GM12878 (cell line): Measurements from ENCODE around the gene CPSF4. TPM values are rescaled to one million over a fixed set of nuclear protein-coding genes. Genes with fewer than 3 reads are reported as not detected.

Experiments used
- ATAC-seq: fragments of 200-7000 bp; cut with Tn5 transposase; 3 replicates; pipeline ENCODE4 v1.9.1; 2020; ENCODE audit warnings: mild to moderate bottlenecking, moderate library complexity
- BruUV-seq: library from RNA; stranded (reverse); fragments of 400-500 nt; replicated peaks from 2 replicates; lab custom pipeline; 2021; lab: Mats Ljungman, UMichigan
- CTCF ChIA-PET: fragments of 300-600 bp; sonication (Branson Sonifier 250); formaldehyde crosslinking; extraction: SDS; loops from one replicate; lab custom pipeline; 2021; ENCODE audit warnings: inconsistent platforms; lab: Yijun Ruan, JAX
- POLR2A ChIA-PET: fragments of 350-600 bp; formaldehyde crosslinking; extraction: SDS; loops from one replicate; lab custom pipeline; 2021; ENCODE audit warnings: inconsistent platforms; lab: Charles Lee
- RAD21 ChIA-PET: fragments of 300-600 bp; sonication (Branson Sonifier 250); formaldehyde crosslinking; loops from one replicate; lab custom pipeline; 2023; ENCODE audit warnings: antibody characterized with exemption; ENCODE audit not compliant: unreplicated experiment; lab: Charles Lee
- SMC1A ChIA-PET: fragments of 300-600 bp; sonication (Branson Sonifier 250); formaldehyde crosslinking; loops from one replicate; lab custom pipeline; 2023; ENCODE audit not compliant: unreplicated experiment, uncharacterized antibody; lab: Charles Lee
- DNase-seq: peaks from one replicate; pipeline ENCODE4 v3.0.0-alpha.2; 2011; ENCODE audit warnings: low read depth, low spot score
- FAIRE-seq: peaks from 3 replicates; lab custom pipeline; 2011; peaks lifted over from hg19 to GRCh38; lab: Jason Lieb, UNC
- H2AFZ ChIP-seq: 2 replicates; pipeline ENCODE4 v1.6.0; 2011; ENCODE audit warnings: low read depth, low read length, control low read depth; ENCODE audit not compliant: control insufficient read depth
- H3K27ac ChIP-seq: 2 replicates; pipeline ENCODE4 v1.5.1; 2011; ENCODE audit warnings: control low read depth; ENCODE audit not compliant: control insufficient read depth, insufficient read depth
- H3K27me3 ChIP-seq, 2 experiments: replicated peaks in 1 of 2; 2 replicates each; pipeline versions ENCODE4 v1.6.0 to v1.6.1; 2011; ENCODE audit warnings: low read length in 1 of 2; ENCODE audit not compliant: control insufficient read depth in 2 of 2, insufficient read depth in 2 of 2
- H3K36me3 ChIP-seq, 2 experiments: 2 replicates each; pipeline ENCODE4 v1.5.1; 2011; ENCODE audit warnings: low read length in 1 of 2; ENCODE audit not compliant: control insufficient read depth in 2 of 2, insufficient read depth in 2 of 2
- H3K4me1 ChIP-seq: 2 replicates; pipeline ENCODE4 v1.6.1; 2011; ENCODE audit warnings: mild to moderate bottlenecking, low read length, moderate library complexity, mixed read lengths; ENCODE audit not compliant: control insufficient read depth, insufficient read depth
- H3K4me2 ChIP-seq: 2 replicates; pipeline ENCODE4 v1.6.0; 2011; ENCODE audit warnings: control low read depth; ENCODE audit not compliant: control insufficient read depth, insufficient read depth
- H3K4me3 ChIP-seq: fragments of 200-600 bp; sonication (generic); 2 replicates; pipeline ENCODE4 v1.5.1; 2016
- H3K79me2 ChIP-seq: 2 replicates; pipeline ENCODE4 v1.6.0; 2011; ENCODE audit warnings: low read length; ENCODE audit not compliant: control insufficient read depth, insufficient read depth
- H3K9ac ChIP-seq: 2 replicates; pipeline ENCODE4 v1.8.0; 2011; ENCODE audit warnings: low read length, control low read depth, mixed read lengths; ENCODE audit not compliant: control insufficient read depth, insufficient read depth
- H3K9me3 ChIP-seq: replicated peaks from 3 replicates; pipeline ENCODE4 v1.5.1; 2011; ENCODE audit warnings: mild to moderate bottlenecking, low read length; ENCODE audit not compliant: control insufficient read depth, insufficient read depth
- H4K20me1 ChIP-seq: 2 replicates; pipeline ENCODE4 v1.6.0; 2011; ENCODE audit not compliant: control insufficient read depth, insufficient read depth
- ATF3 ChIP-seq: IDR thresholded peaks from 2 replicates; pipeline ENCODE4 v1.6.1; 2011; ENCODE audit warnings: low read depth, mild to moderate bottlenecking, low read length, moderate library complexity, borderline replicate concordance; ENCODE audit errors: extremely low read depth
- BACH1 ChIP-seq: fragments of 450-650 bp; IDR thresholded peaks from 2 replicates; pipeline ENCODE4 v1.6.1; 2017; ENCODE audit warnings: mild to moderate bottlenecking, borderline replicate concordance
- BMI1 ChIP-seq: fragments of 450-650 bp; IDR thresholded peaks from 2 replicates; pipeline ENCODE4 v1.6.1; 2016; ENCODE audit warnings: mild to moderate bottlenecking, moderate library complexity, borderline replicate concordance
- BRCA1 ChIP-seq: IDR thresholded peaks from 2 replicates; pipeline ENCODE4 v1.6.1; 2011; ENCODE audit warnings: low read depth, low read length, improper control_type of control experiment
- CBX5 ChIP-seq: sonication (generic); IDR thresholded peaks from 2 replicates; pipeline ENCODE4 v1.6.1; 2016; ENCODE audit warnings: low read depth, moderate library complexity, mild to moderate bottlenecking, inconsistent platforms
- DPF2 ChIP-seq: fragments of 450-650 bp; IDR thresholded peaks from 2 replicates; pipeline ENCODE4 v1.6.1; 2017; ENCODE audit warnings: mild to moderate bottlenecking
- ESRRA ChIP-seq: IDR thresholded peaks from 2 replicates; pipeline ENCODE4 v1.6.1; 2012; ENCODE audit warnings: mild to moderate bottlenecking, low read length, improper control_type of control experiment
- FOXK2 ChIP-seq: fragments of 450-650 bp; IDR thresholded peaks from 2 replicates; pipeline ENCODE4 v1.6.1; 2017; ENCODE audit warnings: mild to moderate bottlenecking, moderate library complexity
- HDGF ChIP-seq: fragments of 450-650 bp; IDR thresholded peaks from 2 replicates; pipeline ENCODE4 v1.6.1; 2016; ENCODE audit warnings: antibody characterized with exemption
- IKZF2 ChIP-seq, 2 experiments: fragments of 450-650 bp; IDR thresholded peaks; 2 replicates each; pipeline ENCODE4 v1.6.1; 2017; ENCODE audit warnings: mild to moderate bottlenecking in 2 of 2, moderate library complexity in 2 of 2
- JUNB ChIP-seq: IDR thresholded peaks from 2 replicates; pipeline ENCODE4 v1.6.1; 2016; ENCODE audit warnings: antibody characterized with exemption, mild to moderate bottlenecking
- RFX5 ChIP-seq: IDR thresholded peaks from 2 replicates; pipeline ENCODE4 v1.6.1; 2011; ENCODE audit warnings: low read depth, low read length, improper control_type of control experiment
- YY1 ChIP-seq: IDR thresholded peaks from 2 replicates; pipeline ENCODE4 v1.6.1; 2011; ENCODE audit warnings: low read depth, mild to moderate bottlenecking, low read length
- WGBS: methylation state at CpG from one replicate; pipeline ENCODE4 v1.1.6; 2016; ENCODE audit warnings: low lambda C conversion rate; ENCODE audit not compliant: insufficient replicate concordance, insufficient coverage; ENCODE audit errors: missing lambda C conversion rate; 5-methylcytosine and 5-hydroxymethylcytosine counted together
- in situ Hi-C: fragments of 300-500 bp; cut with MboI; formaldehyde crosslinking; loops from 9 replicates; pipeline ENCODE4 v1.14.3; 2018; ENCODE audit warnings: mixed read lengths
- intact Hi-C: fragments of 100-400 bp; cut with micrococcal nuclease; formaldehyde crosslinking; loops from one replicate; pipeline ENCODE4 v1.14.2; 2022; ENCODE audit not compliant: unreplicated experiment
- polyA plus RNA-seq, 11 experiments: library from polyadenylated mRNA; depleted of rRNA in 4 of 11; unstranded in 6 of 11; stranded (reverse) in 5 of 11; fragments of >200 nt; fragmentation: Nextera tagmentation in 4 of 11; fragmentation: Illumina TruSeq in 1 of 11; extraction: Ambion mirVana in 4 of 11; extraction: Trizol in 1 of 11; gene quantifications; 1 replicate in 1 of 11; 2 replicates in 10 of 11; pipeline versions ENCODE4 v1.2.1 to v1.2.3, GENCODE V29; 2011 to 2016; ENCODE audit warnings: inconsistent platforms in 2 of 11, missing spikeins in 2 of 11, low read depth in 1 of 11
- total RNA-seq, 4 experiments: library from RNA; depleted of rRNA in 3 of 4; stranded (reverse); fragments of >200 nt in 3 of 4; fragmentation: Illumina TruSeq in 1 of 4; extraction: Trizol in 1 of 4; gene quantifications; 2 replicates each; pipeline versions ENCODE4 v1.2.1 to v1.2.3, GENCODE V29; 2013 to 2021

CPSF4 gene
- total and polyA plus RNA-seq, 10 of the 15 experiments (the other 5 are each of a cell fraction or from before 2014, with no cell fraction given): 13.6 to 70.1 (median 45.0) TPM

DNA sequence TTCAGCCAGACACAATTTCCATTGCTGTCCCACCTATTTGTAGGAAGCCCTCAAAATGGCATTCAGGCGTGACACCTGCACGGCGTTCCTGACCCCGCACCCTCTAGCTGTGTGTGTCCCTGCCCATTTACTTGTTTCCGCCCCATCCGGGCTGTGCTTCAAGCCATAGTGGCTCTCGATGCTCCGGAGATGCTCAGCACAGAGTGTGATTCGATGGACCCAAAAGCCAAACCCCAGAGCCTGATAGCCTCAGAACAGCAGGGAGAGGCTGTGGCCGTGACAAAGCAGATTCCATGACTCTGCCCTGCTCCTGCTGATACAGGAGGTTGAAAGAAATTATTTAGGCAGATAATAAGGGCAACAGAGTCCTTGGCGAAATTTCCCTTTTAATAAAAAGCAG, 16.6 kb upstream of the CPSF4 start:
- intact Hi-C loops (no loop called here), in situ Hi-C loops (no loop called here)
- Histone ChIP-seq H3K36me3 (peaks cover 7 to 34% of the 10 kb centered on the region in 2 experiments), H3K4me2 (no peak overlapping the region), H3K27me3 (no peaks in the 10 kb centered on the region), H3K9ac (no peak overlapping the region), H3K4me3 (no peak overlapping the region), H4K20me1 (no peaks in the 10 kb centered on the region), H3K9me3 (no peaks in the 10 kb centered on the region), H3K4me1 (no peaks in the 10 kb centered on the region), H3K79me2 (no peaks in the 10 kb centered on the region), H3K27ac (no peak overlapping the region), H2AFZ (no peak overlapping the region)
- no peak for DNase-seq
- WGBS: 83% methylated on average over 11 of the region's 11 CpGs
- no peak for FAIRE-seq
- SMC1A ChIA-PET: interaction anchor here (1.1 kb wide), 1 partner anchor 13 kb away, joined by 3 read pairs; the partner anchor contains the start of genes BUD31 and PDAP1
- POLR2A ChIA-PET: no interaction called here
- no TSS peak for BruUV-seq
- no peak for ATAC-seq
- CTCF ChIA-PET: no interaction called here
- RAD21 ChIA-PET: no interaction called here
- TF ChIP-seq IKZF2 (IDR thresholded peaks at IDR 0.05): no peak

- TF ChIP-seq YY1: no peak
- TF ChIP-seq CBX5: no peak
- TF ChIP-seq RFX5: no peak
- TF ChIP-seq FOXK2: no peak
- TF ChIP-seq BMI1: no peak
- TF ChIP-seq ATF3: no peak
- no peak for TF ChIP-seq DPF2
- TF ChIP-seq JUNB: no peak
- TF ChIP-seq BACH1: no peak
- TF ChIP-seq BRCA1: no peak
- TF ChIP-seq ESRRA: no peak
- TF ChIP-seq HDGF: no peak
- ChIA-PET SMC1A (interaction anchor here (1.1 kb wide), 1 partner anchor 14 kb away, joined by 3 read pairs; the partner anchor contains the start of genes BUD31 and PDAP1), POLR2A (interaction anchor here (0.5 kb wide), 1 partner anchor 1286 kb away, joined by 5 read pairs; no protein-coding TSS in a partner anchor), CTCF (no interaction called here), RAD21 (no interaction called here)
- Histone ChIP-seq H3K4me2 (no peak overlapping the region), H3K4me1 (no peaks in the 10 kb centered on the region), H3K9me3 (no peaks in the 10 kb centered on the region), H3K79me2 (no peaks in the 10 kb centered on the region), H3K36me3 (peaks cover 4 to 33% of the 10 kb centered on the region in 2 experiments), H4K20me1 (no peaks in the 10 kb centered on the region), H3K27ac (no peak overlapping the region), H3K27me3 (no peaks in the 10 kb centered on the region), H3K9ac (no peak overlapping the region), H3K4me3 (no peak overlapping the region), H2AFZ (no peak overlapping the region)
- DNase-seq (no peak), ATAC-seq (no peak), FAIRE-seq (no peak)
- intact Hi-C loops (no loop called here), in situ Hi-C loops (no loop called here)
- no TSS peak for BruUV-seq
- WGBS: 79% methylated on average over 5 of the region's 5 CpGs
Measured at GRCh38 chr7:99422625-99423024, 16.1 kb upstream of the CPSF4 start.
